MM.1S (cell line): Measurements from ENCODE around the gene PRDM7.
"Not testable (repeated sequence)": the region's sequence is repeated elsewhere in the genome, so short reads cannot be mapped to it uniquely, and the experiment has no call there.

Experiments used
- DNase-seq: peaks from one replicate; pipeline ENCODE4 v3.0.0-alpha.2; 2015
- H2AFZ ChIP-seq: fragments of 300-600 bp; sonication (generic); 2 replicates; pipeline ENCODE4 v1.6.0; 2016; ENCODE audit warnings: antibody characterized with exemption, low read length
- H3F3A ChIP-seq: fragments of 300-600 bp; sonication (generic); 2 replicates; pipeline ENCODE4 v1.6.1; 2016; ENCODE audit warnings: mild to moderate bottlenecking, antibody characterized with exemption, low read length, moderate library complexity, mixed read lengths; ENCODE audit not compliant: insufficient read depth
- H3K27ac ChIP-seq: fragments of 300-600 bp; sonication (generic); 2 replicates; pipeline ENCODE4 v1.5.1; 2016; ENCODE audit warnings: mild to moderate bottlenecking, low read length
- H3K27me3 ChIP-seq: fragments of 300-600 bp; sonication (generic); replicated peaks from 2 replicates; pipeline ENCODE4 v1.6.0; 2016; ENCODE audit warnings: low read length; ENCODE audit not compliant: insufficient read depth
- H3K36me3 ChIP-seq: fragments of 300-600 bp; sonication (generic); replicated peaks from 2 replicates; pipeline ENCODE4 v1.6.1; 2016; ENCODE audit warnings: mild to moderate bottlenecking, low read length, mixed read lengths; ENCODE audit not compliant: insufficient read depth
- H3K4me1 ChIP-seq: fragments of 300-600 bp; sonication (generic); 2 replicates; pipeline ENCODE4 v1.6.1; 2016; ENCODE audit warnings: low read length, mixed read lengths
- H3K4me2 ChIP-seq: fragments of 300-600 bp; sonication (generic); 2 replicates; pipeline ENCODE4 v1.6.0; 2016; ENCODE audit warnings: low read depth, low read length
- H3K4me3 ChIP-seq: fragments of 300-600 bp; sonication (generic); 2 replicates; pipeline ENCODE4 v1.5.1; 2016; ENCODE audit warnings: low read length, mixed read lengths
- H3K79me2 ChIP-seq: fragments of 300-600 bp; sonication (generic); 2 replicates; pipeline ENCODE4 v1.6.1; 2016; ENCODE audit warnings: mixed run types, low read length, mixed read lengths
- H3K9ac ChIP-seq: fragments of 300-600 bp; sonication (generic); 2 replicates; pipeline ENCODE4 v1.6.1; 2016; ENCODE audit warnings: low read length, mixed read lengths
- H3K9me2 ChIP-seq: fragments of 300-600 bp; sonication (generic); replicated peaks from 2 replicates; pipeline ENCODE4 v1.6.1; 2016; ENCODE audit warnings: mild to moderate bottlenecking, low read length, mixed read lengths; ENCODE audit not compliant: insufficient read depth
- H3K9me3 ChIP-seq: fragments of 300-600 bp; sonication (generic); replicated peaks from 2 replicates; pipeline ENCODE4 v1.6.1; 2016; ENCODE audit warnings: mild to moderate bottlenecking, low read length, mixed read lengths; ENCODE audit not compliant: insufficient read depth
- H4K20me1 ChIP-seq: fragments of 300-600 bp; sonication (generic); 2 replicates; pipeline ENCODE4 v1.6.1; 2016; ENCODE audit warnings: mild to moderate bottlenecking, low read length, moderate library complexity, mixed read lengths; ENCODE audit not compliant: insufficient read depth
- EZH2 ChIP-seq: fragments of 300-600 bp; sonication (generic); optimal IDR thresholded peaks from 2 replicates; pipeline ENCODE3; 2017; ENCODE audit warnings: low read depth, mild to moderate bottlenecking, antibody characterized with exemption, low read length, mixed read lengths
- EZH2phosphoT487 ChIP-seq: fragments of 300-600 bp; sonication (generic); IDR thresholded peaks from 2 replicates; pipeline ENCODE4 v1.6.1; 2018; ENCODE audit warnings: antibody characterized with exemption, low read length
- TF ChIP-seq, protein P1 (sequence below): fragments of 300-600 bp; sonication (generic); IDR thresholded peaks from 2 replicates; pipeline ENCODE4 v1.5.1; 2016; ENCODE audit warnings: antibody characterized with exemption, low read length, mixed read lengths

Gene PRDM7

DNA sequence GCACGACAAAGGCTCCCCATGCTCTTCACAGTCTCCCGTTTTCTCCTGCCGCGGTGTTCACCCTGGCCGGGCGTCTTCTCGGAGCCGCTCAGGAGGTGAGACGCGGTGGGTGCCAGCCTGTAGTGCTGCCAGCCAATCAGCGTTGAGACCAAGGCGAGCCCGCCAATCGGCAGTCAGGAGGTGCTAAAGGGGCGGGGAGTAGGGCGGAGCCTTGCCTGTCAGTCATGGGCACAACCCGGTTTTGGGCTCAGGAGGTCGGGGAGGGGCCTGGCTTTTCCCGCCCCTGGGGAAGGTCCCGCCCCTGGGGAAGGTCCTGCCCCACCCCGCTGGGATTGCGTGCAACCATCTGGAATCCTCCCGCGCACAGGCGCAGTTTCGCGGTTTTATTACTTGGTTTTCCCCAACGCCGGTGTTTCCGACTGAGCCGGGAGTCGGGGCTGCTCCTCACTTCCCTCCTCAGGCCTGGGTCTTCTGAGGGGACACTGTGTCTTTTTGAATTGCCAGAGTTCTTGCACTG lies at the start of gene PRDM7:
Gene PRDM7 (minus strand): TSS at position 92 of the 517 bp plus-strand sequence. CDS start 1,421 bp downstream, outside the sequence.
- TF ChIP-seq EZH2phosphoT487 (no peak), EZH2 (no peak)
- TF ChIP-seq, protein P1, sequence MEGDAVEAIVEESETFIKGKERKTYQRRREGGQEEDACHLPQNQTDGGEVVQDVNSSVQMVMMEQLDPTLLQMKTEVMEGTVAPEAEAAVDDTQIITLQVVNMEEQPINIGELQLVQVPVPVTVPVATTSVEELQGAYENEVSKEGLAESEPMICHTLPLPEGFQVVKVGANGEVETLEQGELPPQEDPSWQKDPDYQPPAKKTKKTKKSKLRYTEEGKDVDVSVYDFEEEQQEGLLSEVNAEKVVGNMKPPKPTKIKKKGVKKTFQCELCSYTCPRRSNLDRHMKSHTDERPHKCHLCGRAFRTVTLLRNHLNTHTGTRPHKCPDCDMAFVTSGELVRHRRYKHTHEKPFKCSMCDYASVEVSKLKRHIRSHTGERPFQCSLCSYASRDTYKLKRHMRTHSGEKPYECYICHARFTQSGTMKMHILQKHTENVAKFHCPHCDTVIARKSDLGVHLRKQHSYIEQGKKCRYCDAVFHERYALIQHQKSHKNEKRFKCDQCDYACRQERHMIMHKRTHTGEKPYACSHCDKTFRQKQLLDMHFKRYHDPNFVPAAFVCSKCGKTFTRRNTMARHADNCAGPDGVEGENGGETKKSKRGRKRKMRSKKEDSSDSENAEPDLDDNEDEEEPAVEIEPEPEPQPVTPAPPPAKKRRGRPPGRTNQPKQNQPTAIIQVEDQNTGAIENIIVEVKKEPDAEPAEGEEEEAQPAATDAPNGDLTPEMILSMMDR: no peak
- Histone ChIP-seq H3K27me3 (no peaks in the 10 kb centered on the region; the same call in 1 of the 2 replicates), H3K4me2 (peak within 1 kb of the TSS; percentile 83), H3K9me2 (no peaks in the 10 kb centered on the region), H3K79me2 (no peaks in the 10 kb centered on the region), H3K4me3 (peak within 1 kb of the TSS; percentile 42), H3K36me3 (no peaks in the 10 kb centered on the region), H2AFZ (peak within 1 kb of the TSS; percentile 78), H3K27ac (peak within 1 kb of the TSS; percentile 42; the same call in 1 of the 2 replicates), H3K9ac (peak within 1 kb of the TSS; percentile 33; the same call in 1 of the 2 replicates), H3F3A (peaks cover 8% of the 10 kb centered on the region; the same call in 1 of the 2 replicates), H4K20me1 (no peaks in the 10 kb centered on the region), H3K4me1 (peaks cover 3% of the 10 kb centered on the region; the same call in 1 of the 2 replicates), H3K9me3 (no peaks in the 10 kb centered on the region)
- DNase-seq: peak; percentile 90

DNA sequence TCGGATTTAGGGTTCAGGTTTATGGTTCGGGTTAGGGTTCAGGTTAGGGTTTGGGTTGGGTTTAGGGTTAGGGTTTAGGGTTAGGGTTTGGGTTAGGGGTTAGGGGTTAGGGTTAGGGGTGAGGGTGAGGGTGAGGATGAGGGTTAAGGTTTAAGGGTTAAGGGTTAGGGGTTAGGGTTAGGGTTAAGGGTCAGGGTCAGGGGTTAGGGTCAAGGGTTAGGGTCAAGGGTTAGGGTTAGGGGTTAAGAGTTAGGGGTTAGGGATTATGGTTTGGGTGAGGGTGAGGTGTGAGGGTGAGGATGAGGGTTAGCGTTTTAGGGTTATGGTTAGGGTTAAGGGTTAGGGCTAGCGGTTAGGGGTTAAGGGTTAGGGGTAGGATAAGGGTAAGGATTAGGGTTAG lies 44.7 kb upstream of the PRDM7 start:
- H3K4me1 ChIP-seq, H3K9ac ChIP-seq, H3K27ac ChIP-seq, H3K36me3 ChIP-seq, H2AFZ ChIP-seq, H3K9me2 ChIP-seq, H3F3A ChIP-seq, H4K20me1 ChIP-seq, H3K27me3 ChIP-seq, H3K79me2 ChIP-seq, H3K9me3 ChIP-seq, H3K4me3 ChIP-seq, DNase-seq, H3K4me2 ChIP-seq: not testable (repeated sequence)

DNA sequence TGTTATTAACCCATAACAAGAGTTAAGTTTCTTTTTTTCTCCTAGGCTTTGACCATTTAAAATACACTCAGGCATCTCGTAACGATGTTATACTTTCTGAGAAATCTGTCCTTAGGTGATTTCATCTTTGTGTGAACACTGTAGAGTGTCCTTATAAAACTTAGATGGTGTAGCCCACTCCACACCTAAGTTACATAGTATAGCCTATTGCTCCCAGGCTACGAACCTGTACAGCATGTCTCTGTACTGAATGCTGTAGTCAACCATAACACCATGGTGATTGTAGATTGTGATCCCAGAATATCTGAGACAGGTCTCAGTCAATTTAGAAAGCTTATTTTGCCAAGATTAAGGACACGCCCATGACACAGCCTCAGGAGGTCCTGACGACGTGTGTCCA lies 30.5 kb upstream of the PRDM7 start:
- H3K27me3 ChIP-seq, H3F3A ChIP-seq, H3K9me3 ChIP-seq, DNase-seq, H3K4me3 ChIP-seq, H2AFZ ChIP-seq, H4K20me1 ChIP-seq, H3K4me2 ChIP-seq, H3K9me2 ChIP-seq, H3K79me2 ChIP-seq, H3K9ac ChIP-seq, H3K27ac ChIP-seq, H3K36me3 ChIP-seq, H3K4me1 ChIP-seq: not testable (repeated sequence)

DNA sequence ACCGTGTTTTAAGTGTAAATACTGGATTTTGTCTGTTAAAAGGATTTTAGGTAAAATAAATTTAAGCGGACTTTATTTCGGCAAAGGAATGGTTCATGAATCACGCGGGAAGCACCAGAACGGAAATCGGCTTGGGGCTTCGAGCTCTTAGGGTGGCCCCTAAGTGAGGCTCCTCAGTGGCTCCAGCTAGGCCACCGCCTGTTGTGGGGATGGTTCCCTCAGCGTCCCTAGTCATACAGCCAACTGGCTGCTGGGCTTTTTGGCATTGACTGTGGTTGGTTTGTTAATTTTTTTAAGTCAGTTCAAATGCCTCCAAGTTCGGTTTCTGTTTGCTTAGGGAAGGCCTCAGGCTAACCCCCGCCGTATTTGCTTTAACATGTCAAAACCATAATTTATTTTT lies 29.9 kb upstream of the PRDM7 start:
- H3K27ac ChIP-seq, H3K4me1 ChIP-seq, H2AFZ ChIP-seq, H3K79me2 ChIP-seq, H3K36me3 ChIP-seq, H3K4me2 ChIP-seq, H3F3A ChIP-seq, H3K9ac ChIP-seq, DNase-seq, H3K4me3 ChIP-seq, H3K27me3 ChIP-seq, H3K9me2 ChIP-seq, H4K20me1 ChIP-seq, H3K9me3 ChIP-seq: not testable (repeated sequence)

DNA sequence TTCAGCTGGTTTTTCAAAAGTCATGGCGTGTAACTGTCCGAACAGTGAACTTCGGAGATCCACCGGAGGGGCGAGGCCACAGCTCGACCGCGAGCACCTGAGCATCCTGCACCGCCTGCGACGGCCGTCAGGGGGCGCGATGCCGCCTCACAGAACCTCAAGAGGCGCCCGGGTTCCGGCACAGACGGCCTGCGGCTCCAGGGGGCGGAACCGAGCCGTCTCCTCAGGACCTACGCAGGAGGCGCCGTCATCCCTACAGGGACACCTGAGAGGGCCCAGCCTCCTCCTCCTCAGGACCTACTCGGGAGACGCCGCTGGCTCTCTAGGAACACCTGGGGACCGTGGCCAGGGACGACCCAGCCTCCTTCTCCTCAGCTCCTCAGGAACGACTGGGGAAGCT lies 29.1 kb upstream of the PRDM7 start:
- H3F3A ChIP-seq, H3K9ac ChIP-seq, H3K4me1 ChIP-seq, H3K27me3 ChIP-seq, H3K27ac ChIP-seq, H4K20me1 ChIP-seq, H3K4me2 ChIP-seq, H3K9me3 ChIP-seq, H3K36me3 ChIP-seq, H3K4me3 ChIP-seq, H2AFZ ChIP-seq, H3K79me2 ChIP-seq, H3K9me2 ChIP-seq: not testable (repeated sequence)
- DNase-seq: peak; percentile 53
- TF ChIP-seq, protein P1: peak; percentile 19

DNA sequence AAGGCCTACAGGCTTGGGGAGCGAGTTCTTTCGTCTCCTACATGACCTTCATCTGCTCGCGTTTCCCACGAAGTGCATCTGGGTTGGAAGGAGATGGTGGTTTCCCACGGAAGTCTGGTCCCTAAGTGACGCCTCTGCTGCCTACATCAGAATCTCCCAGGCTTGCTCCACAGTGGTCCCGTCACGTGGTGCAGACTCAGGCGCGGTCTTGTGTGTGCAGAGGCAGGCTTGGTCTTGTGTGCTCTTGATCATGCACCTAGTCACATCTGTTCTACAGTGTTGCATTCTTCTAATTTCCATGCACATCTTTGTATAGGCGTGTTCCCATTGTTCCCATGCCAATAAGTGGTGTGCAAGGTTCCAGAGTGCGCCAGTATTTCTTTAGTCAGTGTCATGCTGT lies 27.6 kb upstream of the PRDM7 start:
- not testable (repeated sequence) for H3F3A ChIP-seq, H3K4me2 ChIP-seq, H3K27me3 ChIP-seq

More for the DNA sequence above, 27.6 kb upstream of the PRDM7 start:
- H3K4me1 ChIP-seq, H4K20me1 ChIP-seq, H3K9ac ChIP-seq, H3K27ac ChIP-seq, H3K4me3 ChIP-seq, H3K36me3 ChIP-seq, H3K9me3 ChIP-seq, H3K9me2 ChIP-seq, H2AFZ ChIP-seq, H3K79me2 ChIP-seq, DNase-seq: not testable (repeated sequence)
